MM.1S (cell line): Measurements from ENCODE around the gene TRAK2.

Source experiments
- DNase-seq: peaks from one replicate; pipeline ENCODE4 v3.0.0-alpha.2; 2015
- H2AFZ ChIP-seq: fragments of 300-600 bp; sonication (generic); 2 replicates; pipeline ENCODE4 v1.6.0; 2016; ENCODE audit warnings: antibody characterized with exemption, low read length
- H3F3A ChIP-seq: fragments of 300-600 bp; sonication (generic); 2 replicates; pipeline ENCODE4 v1.6.1; 2016; ENCODE audit warnings: mild to moderate bottlenecking, antibody characterized with exemption, low read length, moderate library complexity, mixed read lengths; ENCODE audit not compliant: insufficient read depth
- H3K27ac ChIP-seq: fragments of 300-600 bp; sonication (generic); 2 replicates; pipeline ENCODE4 v1.5.1; 2016; ENCODE audit warnings: mild to moderate bottlenecking, low read length
- H3K27me3 ChIP-seq: fragments of 300-600 bp; sonication (generic); replicated peaks from 2 replicates; pipeline ENCODE4 v1.6.0; 2016; ENCODE audit warnings: low read length; ENCODE audit not compliant: insufficient read depth
- H3K36me3 ChIP-seq: fragments of 300-600 bp; sonication (generic); replicated peaks from 2 replicates; pipeline ENCODE4 v1.6.1; 2016; ENCODE audit warnings: mild to moderate bottlenecking, low read length, mixed read lengths; ENCODE audit not compliant: insufficient read depth
- H3K4me1 ChIP-seq: fragments of 300-600 bp; sonication (generic); 2 replicates; pipeline ENCODE4 v1.6.1; 2016; ENCODE audit warnings: low read length, mixed read lengths
- H3K4me2 ChIP-seq: fragments of 300-600 bp; sonication (generic); 2 replicates; pipeline ENCODE4 v1.6.0; 2016; ENCODE audit warnings: low read depth, low read length
- H3K4me3 ChIP-seq: fragments of 300-600 bp; sonication (generic); 2 replicates; pipeline ENCODE4 v1.5.1; 2016; ENCODE audit warnings: low read length, mixed read lengths
- H3K79me2 ChIP-seq: fragments of 300-600 bp; sonication (generic); 2 replicates; pipeline ENCODE4 v1.6.1; 2016; ENCODE audit warnings: mixed run types, low read length, mixed read lengths
- H3K9ac ChIP-seq: fragments of 300-600 bp; sonication (generic); 2 replicates; pipeline ENCODE4 v1.6.1; 2016; ENCODE audit warnings: low read length, mixed read lengths
- H3K9me2 ChIP-seq: fragments of 300-600 bp; sonication (generic); replicated peaks from 2 replicates; pipeline ENCODE4 v1.6.1; 2016; ENCODE audit warnings: mild to moderate bottlenecking, low read length, mixed read lengths; ENCODE audit not compliant: insufficient read depth
- H3K9me3 ChIP-seq: fragments of 300-600 bp; sonication (generic); replicated peaks from 2 replicates; pipeline ENCODE4 v1.6.1; 2016; ENCODE audit warnings: mild to moderate bottlenecking, low read length, mixed read lengths; ENCODE audit not compliant: insufficient read depth
- H4K20me1 ChIP-seq: fragments of 300-600 bp; sonication (generic); 2 replicates; pipeline ENCODE4 v1.6.1; 2016; ENCODE audit warnings: mild to moderate bottlenecking, low read length, moderate library complexity, mixed read lengths; ENCODE audit not compliant: insufficient read depth
- CTCF ChIP-seq: fragments of 300-600 bp; sonication (generic); IDR thresholded peaks from 2 replicates; pipeline ENCODE4 v1.5.1; 2016; ENCODE audit warnings: antibody characterized with exemption, low read length, mixed read lengths
- EZH2 ChIP-seq: fragments of 300-600 bp; sonication (generic); optimal IDR thresholded peaks from 2 replicates; pipeline ENCODE3; 2017; ENCODE audit warnings: low read depth, mild to moderate bottlenecking, antibody characterized with exemption, low read length, mixed read lengths
- EZH2phosphoT487 ChIP-seq: fragments of 300-600 bp; sonication (generic); IDR thresholded peaks from 2 replicates; pipeline ENCODE4 v1.6.1; 2018; ENCODE audit warnings: antibody characterized with exemption, low read length

TRAK2 gene

DNA sequence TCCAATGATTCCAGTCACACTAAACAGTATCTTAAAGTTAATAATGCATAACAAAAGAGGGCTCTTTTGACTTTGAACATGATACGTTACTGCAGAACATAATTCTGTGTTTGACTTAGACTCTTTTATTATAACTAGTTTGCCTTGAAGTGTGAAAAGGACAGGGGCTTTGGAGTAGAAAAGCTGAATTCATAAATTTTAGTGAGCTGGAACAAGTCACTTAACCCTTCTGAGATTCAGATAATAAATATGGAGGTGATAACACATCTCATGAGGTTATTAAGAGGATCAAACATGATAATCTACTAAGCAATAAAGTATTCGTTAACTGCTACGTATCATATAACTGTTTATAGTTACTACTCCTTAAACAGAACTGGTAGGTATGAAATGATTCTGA is 49.4 kb downstream of the TRAK2 start:
- Histone ChIP-seq H3K27ac (no peak overlapping the region), H3K9me3 (no peaks in the 10 kb centered on the region), H3K4me3 (no peak overlapping the region), H2AFZ (no peak overlapping the region), H3K4me2 (no peak overlapping the region), H3K36me3 (no peaks in the 10 kb centered on the region), H3K9me2 (no peaks in the 10 kb centered on the region), H3K27me3 (no peaks in the 10 kb centered on the region), H3K4me1 (no peaks in the 10 kb centered on the region), H4K20me1 (no peaks in the 10 kb centered on the region), H3K9ac (no peak overlapping the region), H3F3A (no peaks in the 10 kb centered on the region), H3K79me2 (no peaks in the 10 kb centered on the region)
- TF ChIP-seq EZH2phosphoT487: no peak
- TF ChIP-seq EZH2: no peak
- TF ChIP-seq CTCF: no peak
- no peak for DNase-seq

- no peaks in the 10 kb centered on the region for H3K27me3 ChIP-seq
- H3K9ac ChIP-seq: no peak overlapping the region
- no peak for DNase-seq
- TF ChIP-seq CTCF: no peak
- no peaks in the 10 kb centered on the region for H3F3A ChIP-seq
- no peaks in the 10 kb centered on the region for H3K9me3 ChIP-seq
- H3K27ac ChIP-seq: no peak overlapping the region
- no peak overlapping the region for H2AFZ ChIP-seq
- H3K79me2 ChIP-seq: no peaks in the 10 kb centered on the region
- 0 out of 2 replicates have a peak, but pooled peaks cover 1% of the 10 kb centered on the region for H3K36me3 ChIP-seq
- no peak overlapping the region for H3K4me3 ChIP-seq
- no peaks in the 10 kb centered on the region for H4K20me1 ChIP-seq
- no peaks in the 10 kb centered on the region for H3K9me2 ChIP-seq
- H3K4me1 ChIP-seq: no peaks in the 10 kb centered on the region
- H3K4me2 ChIP-seq: no peak overlapping the region
These were observed 54.7 kb downstream of the TRAK2 start for GRCh38 chr2:201396595-201396994.

- Histone ChIP-seq H3K9me2 (no peaks in the 10 kb centered on the region), H3K4me3 (no peak overlapping the region), H2AFZ (no peak overlapping the region), H4K20me1 (no peaks in the 10 kb centered on the region), H3K27me3 (no peaks in the 10 kb centered on the region), H3K9me3 (no peaks in the 10 kb centered on the region), H3K4me2 (no peak overlapping the region), H3F3A (no peaks in the 10 kb centered on the region), H3K4me1 (no peaks in the 10 kb centered on the region), H3K9ac (no peak overlapping the region), H3K79me2 (no peaks in the 10 kb centered on the region), H3K27ac (no peak overlapping the region), H3K36me3 (no peaks in the 10 kb centered on the region)
- TF ChIP-seq EZH2phosphoT487 (no peak), EZH2 (no peak), CTCF (no peak)
- DNase-seq: no peak
These were observed 68.1 kb downstream of the TRAK2 start for GRCh38 chr2:201383136-201383535.
